IPS-18a (cell line): ENCODE results near the gene GPR39.

Source experiments
- H3K27ac ChIP-seq: one replicate; pipeline ENCODE4 v1.5.1; 2013; ENCODE audit warnings: low read length
- H3K27me3 ChIP-seq: one replicate; pipeline ENCODE4 v1.6.1; 2013; ENCODE audit warnings: mild to moderate bottlenecking, low read length; ENCODE audit not compliant: control insufficient read depth, insufficient read depth
- H3K36me3 ChIP-seq: one replicate; pipeline ENCODE4 v1.6.1; 2013; ENCODE audit warnings: low read depth, low read length; ENCODE audit not compliant: control insufficient read depth
- H3K4me1 ChIP-seq: one replicate; pipeline ENCODE4 v1.6.1; 2013; ENCODE audit warnings: low read depth, low read length; ENCODE audit not compliant: control insufficient read depth
- H3K4me3 ChIP-seq: one replicate; pipeline ENCODE4 v1.5.1; 2013; ENCODE audit warnings: low read length
- H3K9ac ChIP-seq: one replicate; pipeline ENCODE4 v1.6.1; 2013; ENCODE audit warnings: mild to moderate bottlenecking, low read length, moderate library complexity
- H3K9me3 ChIP-seq: one replicate; pipeline ENCODE4 v1.6.1; 2013; ENCODE audit warnings: low read depth, low read length; ENCODE audit not compliant: control insufficient read depth

The GPR39 gene

DNA sequence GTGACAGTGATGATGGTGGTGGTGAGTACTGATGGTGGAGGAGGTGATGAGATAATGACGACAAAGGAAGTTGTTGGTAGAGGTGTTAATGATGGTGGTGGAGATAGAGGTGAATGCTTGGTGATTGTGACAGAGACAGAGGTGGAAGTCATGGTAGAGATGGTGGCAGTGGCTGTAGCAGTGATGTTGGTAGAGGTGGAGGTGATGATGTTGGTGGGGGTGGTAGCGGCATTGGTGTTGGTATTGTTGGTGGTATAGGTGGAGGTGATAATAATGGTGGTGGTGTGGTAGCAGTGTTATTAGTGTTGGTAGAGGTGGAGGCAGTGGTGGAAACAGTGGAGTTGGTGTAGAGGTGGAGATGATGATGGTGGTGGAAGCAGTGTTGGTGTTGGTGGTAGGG, 217.0 kb downstream of the GPR39 start:
- no peak overlapping the region for H3K4me3 ChIP-seq
- peaks cover 10% of the 10 kb centered on the region for H3K4me1 ChIP-seq
- H3K36me3 ChIP-seq = no peaks in the 10 kb centered on the region
- no peak overlapping the region for H3K9ac ChIP-seq
- H3K27ac ChIP-seq = no peak overlapping the region
- H3K9me3 ChIP-seq = no peaks in the 10 kb centered on the region
- no peaks in the 10 kb centered on the region for H3K27me3 ChIP-seq

DNA sequence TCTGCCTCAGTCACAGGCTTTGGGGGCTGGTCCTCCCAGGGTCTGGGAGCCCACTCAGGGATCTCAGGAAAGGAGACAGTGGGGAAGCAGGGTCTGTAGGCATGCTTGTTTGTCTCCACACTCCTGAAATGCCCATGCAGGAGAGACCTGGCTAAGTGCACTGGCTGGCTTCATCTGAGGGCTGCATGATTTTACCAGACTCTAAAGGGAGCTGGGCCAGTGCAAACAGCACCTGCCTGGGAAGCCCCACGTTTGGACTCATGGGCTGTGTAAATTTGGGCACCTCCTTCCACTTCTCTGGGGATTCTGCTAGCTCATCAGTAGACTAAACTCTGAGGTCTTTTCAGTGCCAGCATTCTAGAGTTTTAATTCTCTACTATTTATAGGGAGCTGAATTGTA, 219.7 kb downstream of the GPR39 start:
- no peaks in the 10 kb centered on the region for H3K27me3 ChIP-seq
- H3K4me3 ChIP-seq = no peak overlapping the region
- H3K4me1 ChIP-seq = peaks cover 10% of the 10 kb centered on the region
- H3K36me3 ChIP-seq = no peaks in the 10 kb centered on the region
- H3K9ac ChIP-seq = no peak overlapping the region
- H3K9me3 ChIP-seq = no peaks in the 10 kb centered on the region
- no peak overlapping the region for H3K27ac ChIP-seq

DNA sequence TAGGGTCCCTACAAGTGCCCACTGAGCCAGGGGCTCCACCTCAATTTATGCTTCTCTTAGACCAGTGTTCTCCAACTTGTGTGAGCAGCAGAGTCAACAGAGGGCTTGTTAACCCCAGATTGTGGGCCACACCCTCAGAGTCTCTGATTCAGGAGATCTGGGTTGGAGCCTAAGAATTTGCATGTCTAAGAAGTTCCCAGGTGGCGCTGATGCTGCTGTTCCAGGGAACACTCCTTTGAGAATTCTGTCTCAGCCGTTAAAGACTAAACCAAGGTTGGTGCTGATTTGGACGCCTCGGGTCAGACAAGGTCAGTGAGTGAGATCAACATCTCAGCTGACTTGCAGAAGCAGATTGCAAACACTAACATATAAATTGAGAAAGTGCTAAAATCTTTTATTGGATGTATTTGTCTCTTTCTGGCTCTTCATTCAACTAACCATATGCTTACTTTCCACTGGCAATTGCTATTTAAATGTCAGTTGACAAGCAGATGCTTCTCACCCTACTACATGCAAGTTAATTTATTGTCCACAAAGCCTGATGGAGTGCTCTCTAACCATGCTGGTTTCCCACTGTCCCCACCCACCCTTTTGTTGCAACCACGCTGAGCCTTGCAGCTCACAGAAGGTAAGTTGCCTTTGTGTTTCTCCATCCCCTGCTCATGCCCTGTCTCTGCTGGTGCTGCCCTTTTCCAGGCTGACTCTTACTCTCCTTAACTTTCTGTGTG, 221.9 kb downstream of the GPR39 start:
- Histone ChIP-seq H3K9ac (no peak overlapping the region), H3K27ac (no peak overlapping the region), H3K4me3 (no peak overlapping the region), H3K36me3 (no peaks in the 10 kb centered on the region), H3K9me3 (no peaks in the 10 kb centered on the region), H3K4me1 (no peaks in the 10 kb centered on the region), H3K27me3 (no peaks in the 10 kb centered on the region)

DNA sequence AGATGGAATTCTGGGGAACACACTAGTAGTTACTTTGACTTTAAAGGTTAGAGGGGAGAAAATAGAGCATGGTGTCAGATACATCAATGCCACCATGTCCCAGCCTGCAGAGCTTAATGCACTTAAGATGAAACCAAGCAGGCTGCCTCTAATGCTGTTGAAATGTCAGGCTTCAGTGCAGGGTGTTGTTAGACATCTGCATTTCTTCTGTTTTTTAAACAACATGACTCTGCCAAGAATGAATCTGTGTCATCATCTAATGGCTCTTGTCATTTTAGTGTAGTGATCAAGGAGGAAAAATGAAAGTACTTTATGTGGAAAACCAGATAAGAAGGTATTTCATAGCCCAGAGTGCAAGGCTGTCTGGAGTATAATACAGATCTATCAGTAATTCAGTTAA, 223.5 kb downstream of the GPR39 start:
- Histone ChIP-seq H3K9ac (no peak overlapping the region), H3K36me3 (no peaks in the 10 kb centered on the region), H3K27ac (no peak overlapping the region), H3K27me3 (no peaks in the 10 kb centered on the region), H3K9me3 (no peaks in the 10 kb centered on the region), H3K4me1 (no peaks in the 10 kb centered on the region), H3K4me3 (no peak overlapping the region)

DNA sequence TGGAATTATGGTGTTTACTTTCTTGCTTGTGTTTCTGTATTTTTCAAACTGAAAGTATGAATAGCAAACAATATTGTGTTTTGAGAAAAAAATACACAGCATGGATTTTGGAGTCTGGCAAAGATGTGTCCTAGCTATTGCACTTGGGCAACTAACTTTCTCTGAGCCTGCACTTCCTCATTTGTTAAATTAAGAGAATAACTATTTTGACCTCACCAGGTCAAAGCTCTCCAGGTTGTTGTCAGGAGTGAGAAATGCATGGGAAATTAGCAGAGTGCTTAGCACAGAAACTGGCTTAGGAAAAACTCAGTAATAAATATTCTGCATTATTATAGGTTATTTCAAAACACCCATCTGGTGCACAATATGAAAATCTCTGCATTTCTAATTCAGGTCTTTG, 225.2 kb downstream of the GPR39 start:
- Histone ChIP-seq H3K9ac (no peak overlapping the region), H3K4me3 (no peak overlapping the region), H3K9me3 (no peaks in the 10 kb centered on the region), H3K36me3 (no peaks in the 10 kb centered on the region), H3K4me1 (peaks cover 11% of the 10 kb centered on the region), H3K27me3 (no peaks in the 10 kb centered on the region), H3K27ac (no peak overlapping the region)

DNA sequence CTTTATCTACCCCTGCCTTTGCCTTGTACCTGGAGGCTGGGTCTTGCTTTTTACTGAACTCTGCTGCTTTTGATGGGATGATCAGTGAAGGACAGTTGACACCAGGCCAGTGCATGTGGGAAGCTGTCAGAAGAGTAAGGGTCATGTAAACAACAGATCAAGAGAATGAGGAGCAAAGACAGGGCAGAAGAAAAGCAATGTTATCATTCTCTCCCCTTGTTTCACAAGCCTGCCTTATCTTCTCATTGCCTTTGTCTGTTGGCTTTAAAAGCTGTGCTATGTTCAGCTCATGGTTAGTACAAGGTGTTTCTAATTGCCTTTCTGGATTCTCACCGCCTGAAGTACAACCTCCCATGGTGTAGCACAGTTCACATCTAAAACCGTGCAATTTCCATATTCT, 225.8 kb downstream of the GPR39 start:
- Histone ChIP-seq H3K27me3 (no peaks in the 10 kb centered on the region), H3K36me3 (no peaks in the 10 kb centered on the region), H3K27ac (no peak overlapping the region), H3K9ac (no peak overlapping the region), H3K4me1 (peaks cover 11% of the 10 kb centered on the region), H3K9me3 (no peaks in the 10 kb centered on the region), H3K4me3 (no peak overlapping the region)

DNA sequence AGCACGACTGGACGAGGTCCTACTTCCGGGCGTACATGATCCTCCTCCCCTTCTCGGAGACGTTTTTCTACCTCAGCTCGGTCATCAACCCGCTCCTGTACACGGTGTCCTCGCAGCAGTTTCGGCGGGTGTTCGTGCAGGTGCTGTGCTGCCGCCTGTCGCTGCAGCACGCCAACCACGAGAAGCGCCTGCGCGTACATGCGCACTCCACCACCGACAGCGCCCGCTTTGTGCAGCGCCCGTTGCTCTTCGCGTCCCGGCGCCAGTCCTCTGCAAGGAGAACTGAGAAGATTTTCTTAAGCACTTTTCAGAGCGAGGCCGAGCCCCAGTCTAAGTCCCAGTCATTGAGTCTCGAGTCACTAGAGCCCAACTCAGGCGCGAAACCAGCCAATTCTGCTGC, 228.6 kb downstream of the GPR39 start:
- H3K9ac ChIP-seq = no peak overlapping the region
- H3K4me3 ChIP-seq = no peak overlapping the region
- no peaks in the 10 kb centered on the region for H3K9me3 ChIP-seq
- H3K36me3 ChIP-seq = no peaks in the 10 kb centered on the region
- H3K27ac ChIP-seq = no peak overlapping the region
- no peaks in the 10 kb centered on the region for H3K27me3 ChIP-seq
- H3K4me1 ChIP-seq = peaks cover 11% of the 10 kb centered on the region

DNA sequence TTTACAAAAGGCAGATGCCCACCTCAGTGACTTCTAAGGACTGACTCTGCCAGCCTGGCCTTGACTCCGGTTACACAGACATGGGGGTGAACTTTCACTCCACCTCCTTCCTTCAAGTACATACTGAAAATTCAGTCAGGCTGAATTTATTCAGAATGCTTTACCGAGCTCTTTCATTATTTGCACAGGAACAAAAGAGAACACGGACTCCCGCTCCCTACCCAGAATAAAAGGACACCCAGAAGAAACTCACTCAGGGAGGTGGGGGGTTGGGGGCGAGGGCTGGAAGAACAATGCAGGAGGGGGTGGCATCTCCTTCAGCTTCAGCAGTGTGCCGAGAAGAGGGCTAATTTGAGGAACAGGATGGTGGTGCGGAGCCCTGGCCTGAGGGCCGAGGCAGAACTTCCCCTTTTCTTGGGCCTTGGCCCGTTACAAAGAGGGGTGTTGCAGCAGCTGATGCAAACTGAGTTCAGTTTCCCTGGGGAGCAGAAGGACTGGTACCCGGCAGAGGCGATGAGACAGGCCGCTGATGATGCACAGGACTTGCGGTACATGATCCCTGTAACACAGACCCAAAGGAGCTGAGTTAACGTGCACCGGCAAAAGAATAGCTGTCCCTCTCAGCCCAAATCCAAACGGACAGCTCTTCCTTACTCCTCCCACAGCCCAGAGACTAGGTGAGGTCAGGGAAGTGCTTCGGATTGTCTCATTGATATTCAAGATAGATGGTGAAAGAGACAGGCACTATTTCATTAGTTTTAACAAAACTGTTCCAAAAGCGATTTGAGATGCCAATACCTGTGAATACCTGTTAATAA, 229.3 kb downstream of the GPR39 start:
- Histone ChIP-seq H3K27me3 (no peaks in the 10 kb centered on the region), H3K4me1 (peaks cover 11% of the 10 kb centered on the region), H3K27ac (no peak overlapping the region), H3K9me3 (no peaks in the 10 kb centered on the region), H3K9ac (no peak overlapping the region), H3K4me3 (no peak overlapping the region), H3K36me3 (no peaks in the 10 kb centered on the region)

DNA sequence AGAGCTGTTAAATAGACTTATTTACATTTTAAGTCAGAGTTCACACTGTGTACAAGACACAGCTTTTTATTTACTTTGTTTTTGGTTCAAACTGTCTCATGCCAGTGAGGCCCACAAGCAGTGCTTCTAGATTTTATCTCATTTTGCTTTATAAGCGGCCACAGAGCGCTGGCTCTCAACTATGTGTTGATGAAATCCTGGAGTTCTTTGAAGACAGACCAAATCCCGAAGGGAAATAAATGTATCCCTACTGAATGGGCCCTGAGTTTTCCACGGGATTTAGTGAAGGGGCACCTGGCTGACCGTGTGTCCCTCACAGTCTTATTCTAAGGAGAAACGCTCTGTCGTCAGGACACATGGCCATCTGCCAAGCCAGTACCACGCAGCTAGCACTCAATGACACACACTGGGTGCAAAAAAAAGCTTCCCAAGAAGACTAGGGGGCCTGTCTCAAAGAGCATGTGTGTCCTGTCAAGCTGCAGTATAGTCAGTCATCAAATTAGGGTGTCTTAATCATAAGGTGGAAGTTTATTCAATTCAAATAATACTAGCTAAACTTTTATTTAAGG, 230.0 kb downstream of the GPR39 start:
- Histone ChIP-seq H3K27me3 (no peaks in the 10 kb centered on the region), H3K27ac (no peak overlapping the region), H3K4me1 (peaks cover 11% of the 10 kb centered on the region), H3K9ac (no peak overlapping the region), H3K9me3 (no peaks in the 10 kb centered on the region), H3K36me3 (no peaks in the 10 kb centered on the region), H3K4me3 (no peak overlapping the region)

DNA sequence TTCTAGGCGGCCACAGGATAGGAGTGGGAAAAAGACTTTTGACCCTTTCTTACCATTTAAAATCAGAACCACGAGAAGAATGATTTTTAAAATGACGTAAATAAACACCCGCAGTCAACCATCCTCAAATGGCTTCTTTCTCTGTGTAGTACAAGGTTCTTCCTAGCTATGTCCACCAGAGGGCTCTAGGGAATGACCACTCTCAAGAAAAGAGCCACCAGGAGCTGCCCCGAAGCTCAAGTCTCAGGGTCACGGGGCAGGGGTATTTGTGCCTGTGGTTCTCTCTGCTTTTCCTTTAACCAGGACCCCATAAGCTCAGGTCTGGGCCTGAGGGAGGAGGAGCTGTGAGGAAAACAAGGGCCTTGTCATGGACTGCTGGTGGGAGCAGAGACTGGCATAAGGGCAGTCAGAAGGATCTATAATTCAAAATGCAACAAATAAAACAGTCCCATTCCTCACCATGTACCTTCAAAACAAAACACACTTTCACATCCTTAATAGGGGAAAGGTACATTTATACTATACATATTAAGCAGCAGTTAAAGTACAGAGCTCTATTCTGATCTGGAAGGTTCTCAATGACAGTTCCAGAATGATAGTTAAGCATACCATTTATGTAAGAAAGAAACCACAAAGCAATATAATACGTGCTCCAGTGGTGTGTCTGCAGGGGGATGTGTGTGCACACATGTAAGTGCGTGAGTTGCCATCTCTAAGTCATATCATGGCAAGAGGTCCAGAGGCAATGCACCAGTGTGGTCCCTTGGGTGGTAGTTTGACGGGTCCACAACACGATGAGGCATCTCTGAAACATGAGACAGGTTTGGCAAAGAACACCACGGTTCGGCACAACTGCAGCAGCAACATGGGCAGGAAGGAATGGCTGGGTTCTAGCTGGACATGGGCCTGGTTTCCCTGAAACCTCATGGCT, 234.8 kb downstream of the GPR39 start:
- Histone ChIP-seq H3K9me3 (no peaks in the 10 kb centered on the region), H3K27ac (no peak overlapping the region), H3K4me1 (peaks cover 4% of the 10 kb centered on the region), H3K27me3 (no peaks in the 10 kb centered on the region), H3K36me3 (no peaks in the 10 kb centered on the region), H3K4me3 (no peak overlapping the region), H3K9ac (no peak overlapping the region)

DNA sequence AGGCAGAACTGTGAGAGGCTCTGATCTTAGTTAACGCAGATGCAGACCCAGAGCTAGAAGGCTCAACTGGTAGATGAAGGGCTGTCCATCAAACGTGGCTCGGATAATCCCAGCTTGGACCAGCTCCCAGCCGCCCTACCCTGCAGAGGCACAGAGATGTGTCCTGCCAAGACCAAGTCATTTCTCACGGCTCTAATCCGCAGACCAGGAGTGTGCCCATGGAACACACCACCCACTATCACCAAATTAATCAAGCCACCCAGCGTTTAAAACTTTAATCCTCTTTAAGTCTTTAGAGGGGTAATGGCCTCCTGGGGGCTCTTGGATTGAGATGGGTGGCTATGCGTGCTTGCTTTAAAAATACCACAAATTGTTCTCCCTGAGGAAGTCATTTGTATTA, 235.9 kb downstream of the GPR39 start:
- no peaks in the 10 kb centered on the region for H3K36me3 ChIP-seq
- H3K9me3 ChIP-seq = no peaks in the 10 kb centered on the region
- H3K27ac ChIP-seq = no peak overlapping the region
- H3K4me3 ChIP-seq = no peak overlapping the region
- H3K9ac ChIP-seq = no peak overlapping the region
- no peaks in the 10 kb centered on the region for H3K27me3 ChIP-seq
- H3K4me1 ChIP-seq = peaks cover 7% of the 10 kb centered on the region
